SK-N-SH (cell line): ENCODE data around the gene ROM1. TPM values are rescaled to one million over a fixed set of nuclear protein-coding genes. Genes with fewer than 3 reads are reported as not detected.
A peak's percentile ranks its signal among the peaks of the same experiment; 100 is the strongest.
"Not testable (repeated sequence)": the region's sequence is repeated elsewhere in the genome, so short reads cannot be mapped to it uniquely, and the experiment has no call there.

Source experiments
- CTCF ChIA-PET: fragments of 300-600, 350-600 bp; formaldehyde crosslinking; extraction: SDS; loops from one replicate; lab custom pipeline; 2021; lab: Yijun Ruan, JAX
- POLR2A ChIA-PET: fragments of 350-600 bp; sonication (Branson Sonifier 250); formaldehyde crosslinking; extraction: SDS; loops from one replicate; lab custom pipeline; 2020; ENCODE audit warnings: antibody characterized with exemption, inconsistent platforms; lab: Yijun Ruan, JAX
- DNase-seq: peaks from one replicate; pipeline ENCODE4 v3.0.0; 2012
- H2AFZ ChIP-seq: fragments of 200-600 bp; sonication (generic); 2 replicates; pipeline ENCODE4 v1.8.1; 2016; ENCODE audit warnings: antibody characterized with exemption, mild to moderate bottlenecking, low read depth
- H3F3A ChIP-seq: fragments of 200-600 bp; sonication (generic); replicated peaks from 2 replicates; pipeline ENCODE3; 2016; ENCODE audit warnings: antibody characterized with exemption, mild to moderate bottlenecking; ENCODE audit not compliant: insufficient read depth
- H3K27ac ChIP-seq, 2 experiments: fragments of 200-500 bp in 1 of 2; fragments of 200-600 bp in 1 of 2; sonication (Bioruptor generic) in 1 of 2; sonication (generic), shearing (Covaris generic) in 1 of 2; 2 replicates each; pipeline versions ENCODE4 v1.5.1 to v1.6.1; 2014 to 2016; ENCODE audit warnings: low read depth in 2 of 2, inconsistent platforms in 1 of 2, low read length in 1 of 2, mild to moderate bottlenecking in 1 of 2, mixed read lengths in 1 of 2
- H3K27me3 ChIP-seq: fragments of 200-600 bp; sonication (generic), shearing (Covaris generic); 2 replicates; pipeline ENCODE4 v1.6.1; 2016; ENCODE audit warnings: mixed run types; ENCODE audit not compliant: insufficient read depth
- H3K36me3 ChIP-seq, 2 experiments: fragments of 200-500 bp in 1 of 2; fragments of 200-600 bp in 1 of 2; sonication (Bioruptor generic) in 1 of 2; sonication (generic) in 1 of 2; replicated peaks in 1 of 2; 2 replicates each; pipeline versions ENCODE3 to v1.5.1; 2014 to 2016; ENCODE audit warnings: low read length in 1 of 2, mild to moderate bottlenecking in 1 of 2; ENCODE audit not compliant: insufficient read depth in 2 of 2, control insufficient read depth in 1 of 2
- H3K4me1 ChIP-seq, 2 experiments: fragments of 200-500 bp in 1 of 2; fragments of 200-600 bp in 1 of 2; sonication (Bioruptor generic) in 1 of 2; sonication (generic), shearing (Covaris generic) in 1 of 2; 2 replicates each; pipeline versions ENCODE4 v1.5.1 to v1.6.1; 2014 to 2016; ENCODE audit warnings: low read depth in 1 of 2, low read length in 1 of 2, mixed run types in 1 of 2; ENCODE audit not compliant: insufficient read depth in 2 of 2, control insufficient read depth in 1 of 2
- H3K4me2 ChIP-seq: fragments of 200-600 bp; sonication (generic), shearing (Covaris generic); 2 replicates; pipeline ENCODE4 v1.6.1; 2017; ENCODE audit warnings: mixed run types
- H3K4me3 ChIP-seq, 2 experiments: fragments of 200-500 bp in 1 of 2; fragments of 200-600 bp in 1 of 2; sonication (Bioruptor generic) in 1 of 2; sonication (generic), shearing (Covaris generic) in 1 of 2; 2 replicates each; pipeline versions ENCODE4 v1.5.1 to v1.8.1; 2014 to 2016; ENCODE audit warnings: low read depth in 2 of 2, inconsistent platforms in 1 of 2, low read length in 1 of 2, mild to moderate bottlenecking in 1 of 2, mixed read lengths in 1 of 2, moderate library complexity in 1 of 2
- H3K79me2 ChIP-seq: fragments of 200-600 bp; sonication (generic); 2 replicates; pipeline ENCODE4 v1.8.1; 2017; ENCODE audit warnings: mild to moderate bottlenecking; ENCODE audit not compliant: insufficient read depth
- H3K9ac ChIP-seq: fragments of 200-600 bp; sonication (generic); 2 replicates; pipeline ENCODE4 v1.6.1; 2017; ENCODE audit warnings: mixed run types
- H3K9me2 ChIP-seq: fragments of 200-600 bp; sonication (generic); 2 replicates; pipeline ENCODE4 v1.6.1; 2017; ENCODE audit warnings: mixed run types
- H3K9me3 ChIP-seq: fragments of 200-600 bp; sonication (generic); 2 replicates; pipeline ENCODE4 v1.6.1; 2017; ENCODE audit warnings: mixed run types, mild to moderate bottlenecking, moderate library complexity
- H4K20me1 ChIP-seq: fragments of 200-600 bp; sonication (generic); 2 replicates; pipeline ENCODE4 v1.6.1; 2017; ENCODE audit warnings: mild to moderate bottlenecking, mixed run types; ENCODE audit not compliant: insufficient read depth
- CTCF ChIP-seq: fragments of 200-600 bp; sonication (generic); IDR thresholded peaks from 2 replicates; pipeline ENCODE4 v1.6.1; 2017; ENCODE audit warnings: antibody characterized with exemption, mild to moderate bottlenecking, moderate library complexity
- EP300 ChIP-seq, 2 experiments: IDR thresholded peaks; 2 replicates each; pipeline versions ENCODE4 v1.4.0 to v1.6.1; 2012; ENCODE audit warnings: borderline replicate concordance in 1 of 2, low read depth in 1 of 2, low read length in 1 of 2
- EZH2phosphoT487 ChIP-seq: fragments of 200-600 bp; sonication (generic); IDR thresholded peaks from 2 replicates; pipeline ENCODE4 v1.6.1; 2017; ENCODE audit warnings: low read depth, mixed run types, mild to moderate bottlenecking, antibody characterized with exemption, moderate library complexity, borderline replicate concordance
- FOSL2 ChIP-seq: IDR thresholded peaks from 2 replicates; pipeline ENCODE4 v1.4.0; 2012; ENCODE audit warnings: low read depth, mild to moderate bottlenecking, moderate library complexity, borderline replicate concordance
- GATA2 ChIP-seq: sonication (generic); formaldehyde crosslinking; IDR thresholded peaks from 2 replicates; pipeline ENCODE4 v1.5.0; 2020; ENCODE audit warnings: mild to moderate bottlenecking, missing genetic modification reagents
- JUND ChIP-seq: IDR thresholded peaks from 2 replicates; pipeline ENCODE4 v1.4.0; 2012
- NFIC ChIP-seq: IDR thresholded peaks from 2 replicates; pipeline ENCODE4 v1.4.0; 2012; ENCODE audit warnings: borderline replicate concordance
- RAD21 ChIP-seq: IDR thresholded peaks from 2 replicates; pipeline ENCODE4 v1.6.1; 2012; ENCODE audit warnings: mild to moderate bottlenecking, low read length
- RCOR1 ChIP-seq: fragments of 150-350 bp; IDR thresholded peaks from 2 replicates; pipeline ENCODE4 v1.6.1; 2017; ENCODE audit warnings: antibody characterized with exemption, low read length
- RXRA ChIP-seq: IDR thresholded peaks from 2 replicates; pipeline ENCODE4 v1.4.0; 2012; ENCODE audit warnings: low read depth, mild to moderate bottlenecking, borderline replicate concordance
- SIN3A ChIP-seq: IDR thresholded peaks from 2 replicates; pipeline ENCODE4 v1.6.1; 2012; ENCODE audit warnings: low read depth, mild to moderate bottlenecking, low read length, moderate library complexity, borderline replicate concordance
- TAF1 ChIP-seq: IDR thresholded peaks from 2 replicates; pipeline ENCODE4 v1.6.1; 2012; ENCODE audit warnings: low read depth, mild to moderate bottlenecking, low read length, moderate library complexity, borderline replicate concordance
- TCF12 ChIP-seq: IDR thresholded peaks from 2 replicates; pipeline ENCODE4 v1.4.0; 2012
- USF1 ChIP-seq: IDR thresholded peaks from 2 replicates; pipeline ENCODE4 v1.4.0; 2012; ENCODE audit warnings: low read depth, borderline replicate concordance
- USF2 ChIP-seq: fragments of 150-350 bp; IDR thresholded peaks from 2 replicates; pipeline ENCODE4 v1.6.1; 2017; ENCODE audit warnings: antibody characterized with exemption, low read length, low read depth, borderline replicate concordance
- YY1 ChIP-seq: IDR thresholded peaks from 2 replicates; pipeline ENCODE4 v1.4.0; 2012; ENCODE audit warnings: low read depth, mild to moderate bottlenecking
- ZBTB33 ChIP-seq: IDR thresholded peaks from 2 replicates; pipeline ENCODE4 v1.4.0; 2012; ENCODE audit warnings: low read depth, borderline replicate concordance
- WGBS: methylation state at CpG from one replicate; pipeline ENCODE4 v1.1.6; 2017; ENCODE audit warnings: low lambda C conversion rate; 5-methylcytosine and 5-hydroxymethylcytosine counted together
- polyA plus RNA-seq, 3 experiments: library from polyadenylated mRNA; depleted of rRNA; stranded (reverse); fragments of >200 nt; gene quantifications; 2 replicates each; pipeline ENCODE4 v1.2.3, GENCODE V29; 2012

ROM1 gene
- polyA plus RNA-seq, 1 of the 3 experiments (the other 2 are of a cell fraction) = 7.3 TPM

- Histone ChIP-seq H3K36me3 (peaks cover 56 to 70% of the 10 kb centered on the region in 2 experiments), H3K4me1 (peaks cover 15 to 23% of the 10 kb centered on the region in 2 experiments; a peak in 3 of 4 replicates), H3K9me2 (no peaks in the 10 kb centered on the region), H3K27me3 (no peaks in the 10 kb centered on the region), H3K9me3 (no peaks in the 10 kb centered on the region), H2AFZ (no peak overlapping the region), H3F3A (peaks cover 46% of the 10 kb centered on the region), H3K4me3 (no peak overlapping the region), H3K9ac (no peak overlapping the region), H3K4me2 (no peak overlapping the region), H3K27ac (no peak overlapping the region), H4K20me1 (peaks cover 58% of the 10 kb centered on the region), H3K79me2 (peaks cover 94% of the 10 kb centered on the region)
- CTCF ChIA-PET = interaction anchor here (0.7 to 2.4 kb wide), 7 partner anchors 9 to 174 kb away, joined by 3 to 16 read pairs (median 4); no protein-coding TSS in a partner anchor
- DNase-seq = no peak
- TF ChIP-seq TAF1 (no peak), JUND (no peak), TCF12 (no peak), RCOR1 (no peak), YY1 (no peak), USF2 (no peak), SIN3A (no peak), RXRA (no peak), EZH2phosphoT487 (no peak), NFIC (no peak), EP300 (IDR thresholded peaks at IDR 0.05; ENCODE audit: borderline replicate concordance in 1 of 2, low read depth in 1 of 2, low read length in 1 of 2) (no peak), USF1 (no peak), GATA2 (no peak), ZBTB33 (no peak), FOSL2 (no peak), CTCF (no peak), RAD21 (no peak)
- POLR2A ChIA-PET = interaction anchor here (0.6 to 1.6 kb wide), 2 partner anchors 16 to 22 kb away, joined by 3 to 5 read pairs; partner anchors contain the start of gene TUT1
- 76% methylated on average over 1 of the region's 1 CpG for WGBS
These were observed 43.4 kb upstream of the ROM1 start for GRCh38 chr11:62569611-62570010.

- not testable (repeated sequence) for H3K9me2 ChIP-seq, H3K27me3 ChIP-seq, H3K9me3 ChIP-seq, H3K4me3 ChIP-seq, H3K9ac ChIP-seq, H3K27ac ChIP-seq, DNase-seq, H2AFZ ChIP-seq
- Histone ChIP-seq H3K4me2 (peak overlapping the region; percentile 95; the same call in 1 of the 2 replicates), H3K36me3 (peaks cover 53 to 58% of the 10 kb centered on the region in 2 experiments), H3K79me2 (peaks cover 95% of the 10 kb centered on the region), H3F3A (peaks cover 34% of the 10 kb centered on the region), H3K4me1 (peaks cover 19 to 28% of the 10 kb centered on the region in 2 experiments; a peak in 3 of 4 replicates), H4K20me1 (peaks cover 45% of the 10 kb centered on the region)
- ChIA-PET CTCF (interaction anchor here (0.6 to 2.4 kb wide), 3 partner anchors 10 to 176 kb away, joined by 3 to 16 read pairs (median 10); no protein-coding TSS in a partner anchor), POLR2A (interaction anchor here (1.6 kb wide), 1 partner anchor 21 kb away, joined by 5 read pairs; the partner anchor contains the start of gene TUT1)
- WGBS = 96% methylated on average over 5 of the region's 5 CpGs
These were observed 42.2 kb upstream of the ROM1 start for GRCh38 chr11:62570903-62571302.
